ENCODE measurements around the gene P3H4.

P3H4 gene

DNA sequence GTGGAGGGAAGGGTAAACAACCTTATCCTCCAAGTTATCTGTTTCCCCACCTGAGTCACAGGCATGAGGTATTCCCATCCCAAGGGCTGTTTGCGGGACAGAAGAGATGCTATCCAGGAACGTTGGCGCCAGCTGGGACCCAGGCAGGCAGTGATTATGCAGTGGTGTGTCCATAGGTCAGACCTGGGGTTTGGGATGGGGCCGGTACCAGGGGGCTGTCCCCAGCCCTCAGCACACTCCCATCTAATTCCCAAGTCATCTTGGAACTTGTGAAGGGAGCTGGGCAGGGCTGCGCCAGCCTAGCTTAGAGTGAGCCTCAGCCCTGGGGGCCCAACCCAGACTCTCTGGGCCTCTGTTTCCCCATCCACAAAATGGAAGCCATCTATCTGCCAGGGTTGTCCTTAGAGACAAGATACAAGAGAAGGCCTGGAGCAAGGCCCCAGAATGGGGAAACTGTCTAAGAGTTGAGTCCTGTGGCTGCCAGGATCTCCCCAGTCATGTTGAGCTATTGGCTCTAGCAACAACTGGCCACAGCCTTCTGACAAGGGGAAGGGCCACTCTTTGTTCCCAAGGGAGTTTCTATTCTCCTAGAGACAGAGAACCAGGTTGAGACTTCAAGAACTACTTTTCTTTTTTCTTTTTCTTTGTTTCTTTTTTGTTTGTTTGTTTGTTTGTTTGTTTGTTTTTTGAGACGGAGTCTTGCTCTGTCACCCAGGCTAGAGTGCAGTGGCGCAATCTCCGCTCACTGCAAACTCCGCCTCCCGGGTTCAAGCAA is 15.4 kb downstream of the P3H4 start:
- TF ChIP-seq CTCF (IDR thresholded peaks at IDR 0.05; ENCODE audit: borderline replicate concordance, insufficient read depth, low read depth, low read length) = no peak
- H3K4me3 ChIP-seq (ENCODE audit: low read depth, low read length) = no peak overlapping the region

- H3K4me3 ChIP-seq (ENCODE audit: low read depth, low read length) = no peak overlapping the region
- TF ChIP-seq CTCF (IDR thresholded peaks at IDR 0.05; ENCODE audit: borderline replicate concordance, insufficient read depth, low read depth, low read length) = no peak
These were observed 17.2 kb downstream of the P3H4 start for GRCh38 chr17:41794540-41794975.

DNA sequence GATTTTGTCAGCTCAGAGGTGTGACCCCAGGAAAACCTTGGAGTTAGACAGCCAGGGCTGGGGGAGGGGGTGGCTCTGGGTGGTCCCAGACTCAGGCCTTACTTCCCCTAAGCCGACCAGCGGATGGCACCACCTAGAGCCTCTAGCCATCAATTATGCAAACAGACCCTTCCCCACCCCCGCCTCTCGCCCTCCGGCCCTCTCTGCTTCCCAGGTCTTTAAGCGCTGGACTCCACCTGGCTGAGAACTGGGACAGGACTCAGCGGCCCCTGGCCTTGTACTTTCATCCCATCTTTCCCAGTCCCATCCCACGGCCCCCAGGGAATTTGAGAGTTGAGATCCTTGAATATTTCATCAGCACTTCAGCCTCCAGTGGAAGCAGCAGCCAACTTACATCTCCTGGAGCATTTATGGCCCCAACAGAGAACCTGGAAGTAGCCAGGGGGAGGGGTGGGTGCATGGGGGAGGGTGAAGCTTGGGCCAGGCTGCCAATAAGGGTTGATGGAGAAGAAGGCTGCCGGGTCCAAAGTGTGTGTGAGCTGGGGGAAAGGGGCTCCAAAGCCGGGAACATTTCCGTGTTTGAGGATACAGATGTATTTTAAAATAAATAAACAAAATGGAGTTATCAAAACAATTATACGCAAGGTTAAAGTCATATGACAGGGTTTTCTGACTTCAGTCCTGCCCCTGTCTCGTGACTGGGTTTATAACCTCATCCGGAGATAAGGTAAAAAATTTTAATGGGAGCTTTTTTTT is 17.8 kb downstream of the P3H4 start:
- TF ChIP-seq CTCF (IDR thresholded peaks at IDR 0.05; ENCODE audit: borderline replicate concordance, insufficient read depth, low read depth, low read length) = no peak
- H3K4me3 ChIP-seq (ENCODE audit: low read depth, low read length) = no peak overlapping the region

DNA sequence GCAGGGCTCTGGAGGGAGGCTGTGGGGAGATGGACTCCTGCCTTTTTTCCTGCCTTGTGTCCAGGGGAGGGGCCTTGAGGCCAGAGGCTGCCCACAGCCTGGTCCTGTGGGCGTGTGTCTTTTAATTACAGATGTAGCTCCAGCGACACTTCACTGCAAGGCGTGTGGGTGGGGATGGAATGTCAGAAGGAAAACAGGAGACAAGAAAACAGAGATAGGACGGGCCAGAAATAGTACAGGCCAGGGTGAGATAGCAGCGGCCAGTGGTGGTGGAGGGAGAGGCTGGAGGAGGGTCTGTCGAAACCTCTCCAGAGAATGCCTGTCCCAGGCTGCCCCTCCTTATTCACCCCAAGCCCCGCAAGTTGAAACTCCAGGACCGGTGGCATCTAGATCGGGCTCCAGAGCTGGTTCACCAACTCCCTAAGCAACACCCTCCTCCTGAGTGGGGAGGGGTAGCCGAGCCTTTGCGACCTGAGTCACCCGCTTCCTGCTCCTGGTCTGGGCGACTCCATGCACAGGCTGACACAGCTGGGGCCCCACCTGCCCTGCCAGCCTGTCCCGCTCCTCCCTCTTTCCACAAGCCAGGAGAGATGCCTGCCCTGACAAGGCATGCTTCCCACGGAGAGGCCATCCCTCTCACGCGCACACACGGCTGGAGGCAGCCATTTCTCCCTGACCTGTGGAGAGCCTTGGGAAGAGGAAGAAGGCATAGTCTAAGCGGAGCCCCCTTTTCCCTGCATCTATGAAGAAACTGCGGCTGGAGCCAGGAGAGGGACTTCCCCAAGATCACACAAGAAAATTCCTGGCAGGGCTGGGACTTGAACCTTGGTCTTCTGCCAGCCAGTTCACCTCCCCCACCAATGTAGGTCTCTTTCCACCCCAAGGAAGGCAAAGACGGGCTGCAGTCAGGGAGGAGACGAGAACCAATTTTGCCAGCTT is 18.6 kb downstream of the P3H4 start:
- H3K4me3 ChIP-seq (ENCODE audit: low read depth, low read length) = no peak overlapping the region
- TF ChIP-seq CTCF (IDR thresholded peaks at IDR 0.05; ENCODE audit: borderline replicate concordance, insufficient read depth, low read depth, low read length) = no peak

DNA sequence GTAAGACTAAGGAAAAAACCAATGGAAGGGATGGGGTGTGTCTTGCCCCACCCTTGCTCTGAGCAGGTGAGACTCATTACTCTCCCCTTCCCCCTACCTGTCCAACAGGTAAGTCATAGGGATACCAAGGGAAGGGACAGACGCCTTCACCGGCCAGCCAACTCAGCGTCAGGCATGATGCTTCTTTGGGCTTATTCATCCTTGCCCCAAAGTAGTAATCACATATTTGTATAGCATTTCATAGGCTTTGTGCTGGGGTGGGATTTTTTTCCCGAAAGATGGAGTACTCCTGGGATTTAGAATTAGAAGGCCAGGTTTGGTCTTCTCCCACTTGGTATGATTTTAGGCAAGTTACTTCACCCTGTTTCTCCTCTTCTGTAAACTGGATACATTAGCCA is 24.7 kb downstream of the P3H4 start:
- no peak overlapping the region for H3K4me3 ChIP-seq (ENCODE audit: low read depth, low read length)
- no peak for TF ChIP-seq CTCF (IDR thresholded peaks at IDR 0.05; ENCODE audit: borderline replicate concordance, insufficient read depth, low read depth, low read length)

DNA sequence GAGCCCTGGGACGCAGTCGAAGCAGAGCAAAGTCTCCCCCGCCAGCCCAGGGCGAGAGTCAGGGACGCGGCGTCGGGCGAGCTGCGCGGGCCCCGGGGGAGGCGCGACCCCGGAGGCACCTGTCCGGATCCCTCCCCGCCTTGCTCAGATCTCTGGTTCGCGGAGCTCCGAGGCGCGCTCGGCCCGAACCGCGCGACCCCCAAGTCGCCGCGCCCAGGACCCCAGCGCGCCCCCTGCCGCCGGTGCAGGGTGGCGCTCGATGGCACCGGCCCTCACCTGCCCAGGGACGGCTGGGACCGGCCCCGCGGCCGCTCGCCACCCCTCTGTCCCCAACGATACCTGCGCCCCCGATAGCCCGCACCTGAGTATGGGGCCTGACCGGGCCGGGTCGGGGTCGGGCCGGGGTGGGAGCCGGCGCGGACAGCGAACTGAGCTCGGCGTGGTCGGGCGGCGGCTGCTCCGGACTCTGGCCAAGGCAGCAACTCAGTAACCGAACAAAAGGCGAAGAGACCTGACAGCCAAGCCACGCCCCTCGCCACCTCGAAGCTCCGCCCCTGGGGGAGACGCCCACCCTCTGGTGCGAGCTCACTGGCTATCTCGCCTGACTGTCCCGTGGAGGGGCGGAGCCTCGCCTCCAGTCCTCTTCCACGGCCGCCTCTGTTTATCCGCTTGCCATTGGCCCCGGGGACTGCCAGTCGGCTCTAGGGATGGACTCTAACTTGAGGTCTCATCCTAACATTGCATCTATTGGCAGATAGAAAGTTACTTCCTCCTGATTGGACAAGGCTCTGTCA is 25.3 kb downstream of the P3H4 start, which contains the start of gene JUP:
JUP (minus strand) TSS at position 485 of the 794 bp plus-strand sequence. CDS start 14,857 bp downstream, outside the sequence.
- TF ChIP-seq CTCF (IDR thresholded peaks at IDR 0.05; ENCODE audit: borderline replicate concordance, insufficient read depth, low read depth, low read length) = peak; percentile 72
- peak within 1 kb of the TSS; percentile 64 for H3K4me3 ChIP-seq (ENCODE audit: low read depth, low read length)

All from GM12875 (cell line).